GM12872 (cell line): ENCODE results near the gene C2.
A peak's percentile ranks its signal among the peaks of the same experiment; 100 is the strongest.

Experiments
- TF ChIP-seq, protein P1 (sequence below): IDR thresholded peaks from 3 replicates; pipeline ENCODE4 v1.5.1; 2011; ENCODE audit warnings: low read depth, mild to moderate bottlenecking, low read length, moderate library complexity; ENCODE audit not compliant: insufficient read depth

Gene C2

DNA sequence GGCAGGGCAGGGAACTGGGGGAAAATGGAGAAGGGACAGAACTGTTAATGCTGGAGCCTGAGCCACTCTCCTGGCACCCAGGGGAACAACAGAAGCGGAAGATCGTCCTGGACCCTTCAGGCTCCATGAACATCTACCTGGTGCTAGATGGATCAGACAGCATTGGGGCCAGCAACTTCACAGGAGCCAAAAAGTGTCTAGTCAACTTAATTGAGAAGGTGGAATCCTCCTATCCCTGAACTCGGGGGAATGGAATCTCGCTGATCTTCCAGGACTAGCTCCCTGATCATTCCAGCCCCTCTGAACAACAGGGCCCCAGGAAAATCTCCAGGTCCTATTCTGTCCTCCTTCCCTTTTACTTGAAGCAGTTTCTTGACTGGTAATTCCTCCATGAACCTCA is 20.3 kb downstream of the C2 start:
- TF ChIP-seq, protein P1, sequence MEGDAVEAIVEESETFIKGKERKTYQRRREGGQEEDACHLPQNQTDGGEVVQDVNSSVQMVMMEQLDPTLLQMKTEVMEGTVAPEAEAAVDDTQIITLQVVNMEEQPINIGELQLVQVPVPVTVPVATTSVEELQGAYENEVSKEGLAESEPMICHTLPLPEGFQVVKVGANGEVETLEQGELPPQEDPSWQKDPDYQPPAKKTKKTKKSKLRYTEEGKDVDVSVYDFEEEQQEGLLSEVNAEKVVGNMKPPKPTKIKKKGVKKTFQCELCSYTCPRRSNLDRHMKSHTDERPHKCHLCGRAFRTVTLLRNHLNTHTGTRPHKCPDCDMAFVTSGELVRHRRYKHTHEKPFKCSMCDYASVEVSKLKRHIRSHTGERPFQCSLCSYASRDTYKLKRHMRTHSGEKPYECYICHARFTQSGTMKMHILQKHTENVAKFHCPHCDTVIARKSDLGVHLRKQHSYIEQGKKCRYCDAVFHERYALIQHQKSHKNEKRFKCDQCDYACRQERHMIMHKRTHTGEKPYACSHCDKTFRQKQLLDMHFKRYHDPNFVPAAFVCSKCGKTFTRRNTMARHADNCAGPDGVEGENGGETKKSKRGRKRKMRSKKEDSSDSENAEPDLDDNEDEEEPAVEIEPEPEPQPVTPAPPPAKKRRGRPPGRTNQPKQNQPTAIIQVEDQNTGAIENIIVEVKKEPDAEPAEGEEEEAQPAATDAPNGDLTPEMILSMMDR = no peak

DNA sequence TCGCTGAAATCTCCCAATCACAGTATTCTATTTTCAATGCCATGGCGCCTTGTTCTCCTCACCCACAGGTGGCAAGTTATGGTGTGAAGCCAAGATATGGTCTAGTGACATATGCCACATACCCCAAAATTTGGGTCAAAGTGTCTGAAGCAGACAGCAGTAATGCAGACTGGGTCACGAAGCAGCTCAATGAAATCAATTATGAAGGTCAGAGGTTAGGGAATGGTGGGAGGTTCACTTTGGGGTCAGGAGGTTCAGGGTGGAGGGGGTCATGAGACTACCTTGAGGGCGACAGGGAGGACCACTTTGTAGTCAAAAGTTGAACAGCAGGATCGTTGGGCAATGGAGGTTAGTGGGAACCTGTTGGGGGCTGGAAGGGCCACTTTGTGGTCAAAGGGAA is 20.8 kb downstream of the C2 start:
- TF ChIP-seq, protein P1 = no peak

DNA sequence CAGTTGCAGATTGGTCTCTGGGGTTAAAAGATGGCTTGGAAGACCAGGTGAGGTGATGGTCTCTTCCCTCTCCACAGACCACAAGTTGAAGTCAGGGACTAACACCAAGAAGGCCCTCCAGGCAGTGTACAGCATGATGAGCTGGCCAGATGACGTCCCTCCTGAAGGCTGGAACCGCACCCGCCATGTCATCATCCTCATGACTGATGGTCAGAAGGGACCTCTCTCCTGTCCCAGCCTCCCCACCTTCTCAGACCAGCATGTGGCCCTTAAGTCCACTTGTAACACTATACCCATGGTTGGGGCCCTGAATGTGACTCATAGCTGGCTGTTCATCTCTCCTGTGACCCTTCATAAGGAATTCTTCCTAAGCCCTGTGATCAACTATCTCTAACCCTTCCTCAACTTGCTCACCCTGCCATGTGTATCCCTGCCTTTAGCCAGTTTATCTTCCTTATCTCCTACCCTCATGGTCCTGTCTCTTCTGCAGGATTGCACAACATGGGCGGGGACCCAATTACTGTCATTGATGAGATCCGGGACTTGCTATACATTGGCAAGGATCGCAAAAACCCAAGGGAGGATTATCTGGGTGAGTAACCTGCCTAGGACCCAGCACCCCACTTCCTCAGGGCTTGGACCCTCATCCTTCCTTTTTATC is 21.4 kb downstream of the C2 start:
- TF ChIP-seq, protein P1 = no peak

DNA sequence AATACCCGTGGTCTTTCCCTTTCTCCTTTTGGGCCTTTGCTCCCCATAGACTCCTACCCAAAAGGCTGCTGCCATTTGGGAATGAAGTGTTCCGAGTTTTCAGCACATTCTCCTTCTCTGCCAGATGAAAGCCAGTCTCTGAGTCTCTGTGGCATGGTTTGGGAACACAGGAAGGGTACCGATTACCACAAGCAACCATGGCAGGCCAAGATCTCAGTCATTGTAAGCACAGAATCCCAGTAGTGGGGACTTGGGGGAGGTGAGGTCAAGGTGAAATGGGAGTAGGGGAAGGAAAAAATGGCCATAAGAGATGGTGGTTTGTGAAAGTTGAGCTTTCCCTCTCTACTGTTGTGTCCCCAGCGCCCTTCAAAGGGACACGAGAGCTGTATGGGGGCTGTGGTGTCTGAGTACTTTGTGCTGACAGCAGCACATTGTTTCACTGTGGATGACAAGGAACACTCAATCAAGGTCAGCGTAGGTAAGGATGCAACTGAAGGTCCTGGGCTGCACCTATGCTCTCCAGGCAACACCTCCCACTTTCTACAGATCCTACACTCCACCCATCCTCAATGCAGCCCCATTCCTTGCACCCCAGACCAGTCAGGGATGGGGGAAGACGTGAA is 22.5 kb downstream of the C2 start:
- TF ChIP-seq, protein P1 = no peak

DNA sequence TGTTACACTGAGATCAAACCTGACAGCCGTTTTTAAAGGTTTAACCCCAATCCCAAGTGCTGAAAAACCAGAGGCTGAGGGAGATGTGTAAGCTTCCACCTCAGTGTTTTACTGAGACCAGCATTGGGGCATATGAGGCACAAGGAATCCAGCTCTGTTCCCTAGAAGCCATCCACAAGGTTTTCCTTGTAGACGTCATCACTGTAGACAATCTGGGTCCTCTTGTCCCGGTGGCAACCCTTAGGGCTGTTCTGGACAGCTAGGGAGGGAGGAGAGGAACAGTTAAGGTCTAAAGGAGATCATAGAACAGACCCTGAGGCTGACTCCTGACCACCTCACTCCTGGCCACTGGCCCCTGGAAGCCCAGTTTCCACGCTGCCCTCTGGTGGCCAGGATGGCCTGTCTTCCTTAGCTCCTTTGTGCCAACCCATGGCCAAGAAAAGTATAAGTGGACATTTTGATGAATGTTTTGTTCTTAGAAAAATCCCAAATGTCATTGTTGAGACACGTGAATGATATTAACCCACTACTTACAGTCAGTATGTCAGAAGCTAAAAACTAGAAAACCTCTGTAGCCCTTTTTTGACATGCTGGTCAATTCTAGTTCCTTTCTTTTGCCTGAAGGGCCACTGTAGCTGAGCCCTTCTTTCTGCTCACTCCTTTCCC is 24.8 kb downstream of the C2 start:
- TF ChIP-seq, protein P1 = peak; percentile 63

DNA sequence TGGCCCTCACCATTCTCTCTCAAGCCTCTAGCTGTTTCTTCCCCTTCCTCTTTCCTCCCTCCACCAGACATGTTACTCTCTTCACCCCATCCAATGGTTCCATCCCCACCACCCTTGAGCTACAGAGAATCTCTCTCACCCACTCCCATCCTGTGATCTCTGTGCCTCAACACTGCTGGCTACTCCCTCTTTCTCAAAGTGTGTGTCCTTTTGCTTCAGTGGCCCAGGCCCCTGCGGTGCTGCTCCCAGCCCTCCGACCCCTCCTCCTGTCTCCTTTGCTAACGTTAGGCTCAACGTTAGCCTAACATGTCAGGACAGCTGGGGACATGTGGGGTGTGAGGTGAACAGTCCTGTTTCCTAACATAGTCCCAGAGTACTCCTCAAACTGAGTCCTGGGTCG is 25.4 kb downstream of the C2 start:
- TF ChIP-seq, protein P1 = no peak

DNA sequence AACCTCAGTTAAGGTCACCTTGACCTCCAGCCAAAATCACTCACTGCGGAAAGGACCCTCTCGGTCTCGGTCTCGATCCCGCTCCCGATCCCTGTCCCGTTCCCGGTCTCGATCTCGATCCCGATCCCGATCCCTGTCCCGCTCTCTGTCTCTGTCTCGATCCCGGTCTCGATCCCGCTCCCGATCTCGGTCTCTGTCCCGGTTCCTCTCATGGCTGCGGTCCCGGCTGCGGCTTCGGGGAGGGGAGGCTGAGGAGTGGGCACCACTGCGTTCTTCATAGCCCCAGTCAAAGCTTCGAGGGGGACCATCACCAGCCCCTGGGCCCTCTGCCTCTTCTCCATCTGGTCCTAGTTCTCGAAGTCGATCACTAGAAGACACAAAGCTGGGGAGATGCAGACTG is 27.0 kb downstream of the C2 start:
- TF ChIP-seq, protein P1 = no peak
